Psoas muscle (tissue), 8 donors: ENCODE data around the gene BRWD1. TPM values are rescaled to one million over a fixed set of nuclear protein-coding genes. Genes with fewer than 3 reads are reported as not detected.
A peak's percentile ranks its signal among the peaks of the same experiment; 100 is the strongest.

Source experiments
- ATAC-seq, 4 donors: fragments of 200-7000 bp; cut with Tn5 transposase; one replicate each; pipeline ENCODE4 v1.9.1; 2020; ENCODE audit warnings: moderate library complexity in 3 of 4, mild to moderate bottlenecking in 2 of 4
- DNase-seq, 2 donors: peaks; one replicate each; pipeline ENCODE4 v3.0.0-alpha.2; 2020
- H3K27ac ChIP-seq: fragments of 200-600 bp; one replicate; pipeline ENCODE4 v1.8.0; 2022
- H3K27me3 ChIP-seq, 3 donors: fragments of 200-600 bp in 1 of 3; one replicate each; pipeline versions ENCODE4 v1.6.1 to v1.8.0; 2013 to 2022; ENCODE audit warnings: low read length in 2 of 3, mild to moderate bottlenecking in 2 of 3, moderate library complexity in 1 of 3; ENCODE audit not compliant: insufficient read depth in 3 of 3
- H3K36me3 ChIP-seq, 2 donors: fragments of 200-600 bp in 1 of 2; one replicate each; pipeline versions ENCODE4 v1.6.1 to v1.8.0; 2013 to 2022; ENCODE audit warnings: low read depth in 1 of 2, mild to moderate bottlenecking in 1 of 2, moderate library complexity in 1 of 2; ENCODE audit not compliant: insufficient read depth in 1 of 2
- H3K4me1 ChIP-seq: fragments of 200-600 bp; one replicate; pipeline ENCODE4 v1.8.0; 2022
- H3K4me3 ChIP-seq: fragments of 200-600 bp; one replicate; pipeline ENCODE4 v1.8.0; 2022; ENCODE audit warnings: mild to moderate bottlenecking
- H3K9me3 ChIP-seq: fragments of 200-600 bp; one replicate; pipeline ENCODE4 v1.8.0; 2022
- CTCF ChIP-seq: fragments of 200-600 bp; IDR thresholded peaks from one replicate; pipeline ENCODE4 v1.8.0; 2022; ENCODE audit warnings: antibody characterized with exemption
- WGBS, 3 donors: extraction: QIAGEN DNeasy Blood & Tissue Kit; methylation state at CpG; one replicate each; pipeline versions ENCODE4 v1.1.6 to v1.1.7; 2013; 5-methylcytosine and 5-hydroxymethylcytosine counted together
- intact Hi-C, 2 donors: fragments of 100-400 bp; cut with DNase I; formaldehyde crosslinking; loops; one replicate each; pipeline versions ENCODE4 v1.11.0 to v1.14.2; 2022
- polyA plus RNA-seq, 3 donors: library from polyadenylated mRNA; stranded (reverse); fragments of 200-250 nt; gene quantifications; one replicate each; pipeline ENCODE4 v1.2.3, GENCODE V29; 2013
- total RNA-seq, 4 donors: library from RNA; stranded (reverse); fragmentation: NEBNext Ultra II Directional in 2 of 4; extraction: Animal tissue kit (Norgen Biotek cat#: 25700) in 2 of 4; gene quantifications; one replicate each; pipeline versions ENCODE4 v1.2.1 to v1.2.4, GENCODE V29; 2021 to 2023
- donor health status: healthy with polysubstance abuse.
- donor health status: DM: no; HTN: no; CAD: no; lungs with moderate emphysema.
- donor health status: Bipolar disorder and iron deficiency.
- donor health status: healthy.
- donor health status: DM: yes; HTN: yes; CAD: no.
- donor health status: DM: no; HTN: no; CAD: no.
- donor health status: DM: no; HTN: no; CAD: no.
- donor health status: DM: yes; HTN: yes; CAD: no.

BRWD1 gene
- total and polyA plus RNA-seq, 7 donors = 12.6 to 33.0 (median 30.2) TPM

GRCh38 chr21:39326607-39327307 lies 13.3 kb upstream of the BRWD1 start:
- Histone ChIP-seq H3K36me3 (no peaks in the 10 kb centered on the region), H3K27me3 (no peaks in the 10 kb centered on the region), H3K27ac (no peak overlapping the region), H3K4me1 (no peaks in the 10 kb centered on the region), H3K4me3 (no peak overlapping the region), H3K9me3 (no peaks in the 10 kb centered on the region)
- whole genome bisulfite sequencing, 3 donors = 77 to 84% (median 78%) methylated on average over 7 of the region's 7 CpGs
- DNase-seq (no peak), ATAC-seq (no peak)
- no peak for TF ChIP-seq CTCF
- intact Hi-C loops = no loop called here

- 93 to 95% (median 94%) methylated on average over 4 of the region's 4 CpGs for WGBS, 3 donors
- intact Hi-C loops = no loop called here
- Histone ChIP-seq H3K27me3 (no peaks in the 10 kb centered on the region), H3K9me3 (no peaks in the 10 kb centered on the region), H3K27ac (no peak overlapping the region), H3K4me1 (no peaks in the 10 kb centered on the region), H3K4me3 (no peak overlapping the region), H3K36me3 (no peaks in the 10 kb centered on the region)
- no peak for TF ChIP-seq CTCF
- DNase-seq (no peak), ATAC-seq (no peak)
These were observed 12.0 kb upstream of the BRWD1 start for GRCh38 chr21:39325458-39325857.

- intact Hi-C loops = no loop called here
- peaks cover 10% of the 10 kb centered on the region for H3K4me1 ChIP-seq
- no peaks in the 10 kb centered on the region for H3K27me3 ChIP-seq
- DNase-seq (no peak), ATAC-seq (no peak)
- no peaks in the 10 kb centered on the region for H3K36me3 ChIP-seq
- no peak for TF ChIP-seq CTCF
- no peak overlapping the region for H3K4me3 ChIP-seq
- H3K27ac ChIP-seq = no peak overlapping the region
- H3K9me3 ChIP-seq = no peaks in the 10 kb centered on the region
- 83 to 86% (median 83%) methylated on average over 6 of the region's 6 CpGs for WGBS, 3 donors
These were observed 8.0 kb upstream of the BRWD1 start for GRCh38 chr21:39321424-39321823.

GRCh38 chr21:39319814-39320332 lies 6.4 kb upstream of the BRWD1 start:
- Histone ChIP-seq H3K9me3 (no peaks in the 10 kb centered on the region), H3K27me3 (no peaks in the 10 kb centered on the region), H3K36me3 (no peaks in the 10 kb centered on the region), H3K27ac (no peak overlapping the region), H3K4me1 (peaks cover 12% of the 10 kb centered on the region), H3K4me3 (no peak overlapping the region)
- ATAC-seq (peak in 2 of 4 donors; percentile 39 to 51), DNase-seq (no peak)
- intact Hi-C loops = loop anchor here (5.0 to 10.0 kb wide), 2 partner anchors 67 to 125 kb away; partner anchors contain the start of gene LCA5L (in 1 of the 2)
- 90 to 91% (median 90%) methylated on average over 3 of the region's 3 CpGs for WGBS, 3 donors
- no peak for TF ChIP-seq CTCF
